HepG2 (cell line): Measurements from ENCODE around the gene SUCLG1.

Experiments
- CTCF ChIP-seq: sonication (generic); formaldehyde crosslinking; IDR thresholded peaks from 2 replicates; pipeline ENCODE4 v1.5.0; 2020; ENCODE audit warnings: mild to moderate bottlenecking, missing genetic modification reagents, moderate library complexity
- GABPB1 ChIP-seq: IDR thresholded peaks from 2 replicates; pipeline ENCODE4 v1.6.1; 2016; ENCODE audit warnings: mild to moderate bottlenecking, missing genetic modification reagents, moderate library complexity, missing compliant biosample characterization
- POLR2AphosphoS5 ChIP-seq: IDR thresholded peaks from 2 replicates; pipeline ENCODE4 v1.6.1; 2012; ENCODE audit warnings: low read depth, low read length
- TCF12 ChIP-seq, 2 experiments: fragments of 450-650 bp in 1 of 2; sonication (generic) in 1 of 2; formaldehyde crosslinking in 1 of 2; IDR thresholded peaks; 2 replicates each; pipeline versions ENCODE4 v1.6.1 to v1.8.0; 2017 to 2022; ENCODE audit warnings: antibody characterized with exemption in 1 of 2, mild to moderate bottlenecking in 1 of 2, missing genetic modification reagents in 1 of 2, moderate library complexity in 1 of 2
- ZNF160 ChIP-seq: sonication (generic); formaldehyde crosslinking; IDR thresholded peaks from 2 replicates; pipeline ENCODE4 v1.8.0; 2022; ENCODE audit warnings: mild to moderate bottlenecking, inconsistent platforms, missing genetic modification reagents

- TF ChIP-seq TCF12 (IDR thresholded peaks at IDR 0.05) (no peak), TCF12 (CRISPR knock-in tag; IDR thresholded peaks at IDR 0.05) (no peak), GABPB1 (CRISPR knock-in tag) (no peak), POLR2AphosphoS5 (no peak), CTCF (CRISPR knock-in tag) (no peak), ZNF160 (CRISPR knock-in tag) (no peak)
These were observed 15.6 kb downstream of the SUCLG1 start for GRCh38 chr2:84443477-84443876.
